ENCODE data around the gene MTUS2.

MTUS2 gene

GRCh38 chr13:29255567-29255966 is 435.4 kb downstream of the MTUS2 start:
- DNase-seq = no peak

DNA sequence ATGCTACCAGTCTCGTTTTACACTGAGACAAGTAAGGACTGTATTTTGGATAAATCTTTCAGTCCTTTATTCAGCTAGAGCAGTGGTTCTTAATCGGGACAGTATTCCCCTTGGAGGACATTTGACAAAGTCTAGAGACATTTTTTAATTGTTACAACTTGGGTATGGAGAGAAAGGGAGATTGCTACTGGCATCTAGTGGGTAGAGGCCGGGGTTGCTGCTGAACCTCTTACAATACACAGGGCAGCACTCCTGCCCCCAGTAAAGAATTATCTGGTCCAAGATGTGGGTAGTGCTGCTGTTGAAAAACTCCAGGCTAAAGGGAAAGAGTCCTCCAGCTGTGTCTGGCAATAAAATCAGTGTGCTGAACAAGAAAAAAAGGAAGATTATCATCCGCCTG is 440.5 kb downstream of the MTUS2 start:
- DNase-seq = no peak

GRCh38 chr13:29266261-29266660 is 446.1 kb downstream of the MTUS2 start:
- no peak for DNase-seq

DNA sequence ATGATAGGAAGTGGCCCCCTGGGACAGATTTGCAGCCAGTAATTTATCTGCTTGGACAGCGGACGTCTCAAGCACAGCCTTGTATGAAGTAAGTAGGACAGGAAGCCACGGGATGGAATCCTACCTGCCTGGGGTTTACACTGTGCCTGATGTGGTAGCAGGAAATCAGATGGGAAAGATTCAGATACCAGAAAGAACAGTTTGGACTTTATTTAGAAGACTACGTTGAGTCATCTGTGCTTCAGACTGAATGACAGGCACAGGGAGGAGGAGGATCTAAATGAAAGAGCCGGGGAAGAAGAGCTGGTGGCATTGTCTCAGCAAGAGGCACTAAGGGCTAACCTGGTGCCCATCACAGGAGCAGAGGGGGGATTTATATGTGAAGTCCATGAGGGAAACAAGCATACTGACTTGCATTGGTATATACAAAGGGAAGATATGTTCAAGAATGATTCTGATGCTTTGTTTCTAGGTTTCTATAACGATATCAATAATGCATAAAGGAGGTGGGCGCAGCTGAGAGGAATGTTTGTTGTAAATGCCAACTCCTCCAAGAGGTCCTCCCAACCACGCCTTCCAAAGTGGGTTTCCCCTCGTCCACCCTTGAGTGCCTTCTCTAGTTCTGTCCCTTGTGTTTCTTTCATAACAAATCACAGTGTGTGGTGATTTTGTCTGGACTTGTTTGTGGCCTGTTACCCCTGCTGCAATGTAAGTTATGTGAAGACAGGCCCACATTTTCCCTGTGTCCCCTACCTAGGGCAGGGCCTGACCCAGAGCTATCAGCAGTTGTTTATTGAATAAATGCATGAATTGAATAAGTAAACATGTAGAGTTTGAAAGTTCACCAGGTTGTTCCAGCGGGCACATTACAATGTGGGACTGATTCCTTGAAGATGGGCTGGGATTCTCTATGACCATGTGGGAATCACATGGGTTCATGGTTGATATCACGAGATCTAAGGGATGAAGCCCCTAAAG is 446.9 kb downstream of the MTUS2 start:
- DNase-seq = no peak

DNA sequence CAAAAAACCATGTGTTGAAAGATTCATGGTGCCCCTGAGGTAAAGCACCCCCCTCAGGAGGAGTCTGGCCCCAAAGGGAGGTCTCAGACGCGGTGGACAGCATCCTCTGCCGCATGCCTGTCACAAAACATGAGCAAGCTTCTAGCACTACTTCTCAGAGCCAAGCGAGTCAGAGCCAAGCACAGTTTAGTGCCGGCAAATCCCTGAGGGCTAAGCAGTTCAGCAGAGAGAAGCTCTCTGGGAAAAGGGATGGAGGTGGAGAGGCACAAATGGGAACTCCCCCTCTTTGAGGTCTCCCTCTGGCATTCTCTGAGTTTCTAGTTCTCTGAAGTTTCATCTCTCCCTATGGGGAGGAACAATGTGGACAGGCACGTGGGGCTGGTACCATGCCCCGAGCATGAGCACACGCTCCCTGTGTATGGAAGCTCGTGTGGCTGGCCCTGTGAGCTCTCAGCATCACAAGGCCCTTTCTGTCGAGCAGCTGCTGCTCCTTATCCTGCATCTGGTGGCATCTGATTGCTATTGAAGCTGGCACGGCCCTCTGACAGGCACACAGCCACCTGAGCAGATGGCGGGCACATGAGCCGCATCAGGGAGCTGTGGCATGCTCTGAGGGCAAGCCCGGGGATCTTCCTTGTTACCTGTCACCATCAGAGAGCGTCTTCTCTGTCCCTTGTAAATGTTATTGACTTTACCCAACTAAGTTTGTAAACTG is 450.3 kb downstream of the MTUS2 start:
- no peak for DNase-seq

DNA sequence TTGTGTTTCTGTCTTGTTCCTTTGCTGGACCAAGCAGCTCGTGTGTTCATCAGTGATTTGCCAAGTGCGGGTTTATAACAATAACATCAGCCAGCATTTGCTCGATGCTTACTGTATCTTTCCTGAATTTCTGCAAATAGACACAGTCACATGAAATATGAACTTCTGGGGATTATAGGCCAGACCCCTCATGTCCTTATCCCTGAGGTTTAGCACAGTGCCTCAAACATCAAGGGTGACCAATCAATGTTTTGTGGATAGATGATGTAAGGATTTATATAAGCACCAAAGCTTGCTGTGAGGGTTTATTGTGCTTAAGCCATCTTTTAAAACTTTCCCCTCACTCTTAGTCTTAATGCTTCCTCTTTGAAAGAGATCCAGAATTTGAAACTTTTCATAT is 451.5 kb downstream of the MTUS2 start:
- no peak for DNase-seq

GRCh38 chr13:29279356-29280254 is 459.5 kb downstream of the MTUS2 start:
- no peak for DNase-seq

GRCh38 chr13:29281932-29282495 is 461.9 kb downstream of the MTUS2 start:
- no peak for DNase-seq

- DNase-seq = no peak
Measured at GRCh38 chr13:29284726-29285125, 464.6 kb downstream of the MTUS2 start.

- DNase-seq = no peak
Measured at GRCh38 chr13:29287237-29287636, 467.1 kb downstream of the MTUS2 start.

DNA sequence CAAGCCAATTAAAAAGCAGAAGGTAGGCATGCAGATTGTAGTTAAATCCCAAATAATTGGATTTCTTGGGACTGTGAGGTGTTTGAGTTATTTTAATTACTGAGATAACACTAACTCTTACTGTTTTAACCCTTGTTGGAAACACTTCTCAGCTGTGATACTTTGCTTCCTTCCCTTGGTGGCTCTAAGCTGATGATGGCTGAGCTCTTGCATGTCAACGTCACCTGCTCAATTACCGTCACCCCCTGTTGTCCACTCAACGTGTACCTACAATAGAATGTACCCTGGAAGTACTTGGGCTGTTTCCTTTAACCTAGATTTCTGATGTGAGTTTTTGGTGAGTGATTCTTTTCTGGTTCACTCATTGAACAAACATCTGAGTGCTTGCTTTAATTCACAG is 471.9 kb downstream of the MTUS2 start:
- no peak for DNase-seq

GRCh38 chr13:29294821-29295220 is 474.7 kb downstream of the MTUS2 start:
- no peak for DNase-seq

GRCh38 chr13:29301027-29301426 is 480.9 kb downstream of the MTUS2 start:
- no peak for DNase-seq

DNA sequence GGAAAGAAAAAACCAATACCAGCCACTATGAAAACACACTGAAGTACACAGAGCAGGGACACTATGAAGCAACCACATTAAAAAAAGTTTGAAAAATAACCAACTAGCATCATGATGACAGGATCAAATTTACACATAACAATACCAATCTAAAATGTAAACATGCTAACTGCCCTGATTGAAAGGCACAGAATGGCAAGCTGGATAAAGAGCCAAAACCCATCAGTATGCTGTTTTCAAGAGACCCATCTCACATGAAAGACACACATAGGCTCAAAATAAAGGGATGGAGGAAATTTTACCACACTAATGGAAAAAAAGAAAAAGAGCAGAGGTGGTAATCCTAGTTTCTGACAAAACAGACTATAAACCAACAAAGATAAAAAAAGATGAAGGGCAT is 484.0 kb downstream of the MTUS2 start:
- no peak for DNase-seq

- DNase-seq = no peak
Measured at GRCh38 chr13:29310806-29311205, 490.7 kb downstream of the MTUS2 start.

- DNase-seq = no peak
Measured at GRCh38 chr13:29315847-29316246, 495.7 kb downstream of the MTUS2 start.

GRCh38 chr13:29317828-29318227 is 497.7 kb downstream of the MTUS2 start:
- no peak for DNase-seq

GRCh38 chr13:29318741-29319140 is 498.6 kb downstream of the MTUS2 start:
- no peak for DNase-seq

DNA sequence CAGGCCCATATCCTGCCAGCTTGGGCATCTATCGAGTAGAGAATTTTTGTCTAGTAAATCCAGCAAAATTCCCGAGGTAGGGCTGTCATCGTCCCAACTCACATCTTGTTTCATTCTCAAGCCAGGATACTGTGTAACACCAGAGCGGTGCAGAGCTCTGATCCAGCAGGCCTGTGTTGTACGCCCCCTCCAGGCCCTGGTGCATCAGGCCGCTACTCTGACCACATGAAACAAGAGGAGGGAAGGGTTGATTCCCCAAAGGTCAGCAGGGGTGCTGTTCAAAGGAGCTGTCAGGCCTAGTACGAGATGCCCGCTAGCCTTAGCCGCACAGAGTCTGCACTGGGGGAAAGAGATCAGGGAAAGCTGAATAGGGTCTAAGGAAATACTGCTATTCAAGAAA is 499.3 kb downstream of the MTUS2 start:
- DNase-seq = no peak

- no peak for DNase-seq
Measured at GRCh38 chr13:29323954-29324353, 503.8 kb downstream of the MTUS2 start.

DNA sequence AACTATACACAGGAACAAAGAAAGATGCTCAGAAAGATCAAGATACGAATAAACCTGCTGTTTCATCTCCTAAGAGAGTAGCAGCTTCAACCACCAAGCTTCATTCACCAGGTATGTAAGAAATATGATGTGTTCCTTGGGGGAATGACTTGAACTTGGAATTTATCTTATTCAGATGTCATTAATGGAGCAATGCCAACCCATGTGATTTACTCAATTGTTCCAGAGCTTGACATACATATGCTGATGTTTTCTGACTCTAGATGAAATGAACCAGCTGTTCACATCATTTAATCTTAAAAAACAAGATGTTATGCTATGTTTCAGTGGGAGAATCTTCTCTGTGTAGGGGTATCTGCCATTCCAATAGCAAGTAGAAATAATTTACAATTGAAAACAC is 504.5 kb downstream of the MTUS2 start:
- no peak for DNase-seq

GRCh38 chr13:29328501-29328900 is 508.4 kb downstream of the MTUS2 start:
- no peak for DNase-seq

DNA sequence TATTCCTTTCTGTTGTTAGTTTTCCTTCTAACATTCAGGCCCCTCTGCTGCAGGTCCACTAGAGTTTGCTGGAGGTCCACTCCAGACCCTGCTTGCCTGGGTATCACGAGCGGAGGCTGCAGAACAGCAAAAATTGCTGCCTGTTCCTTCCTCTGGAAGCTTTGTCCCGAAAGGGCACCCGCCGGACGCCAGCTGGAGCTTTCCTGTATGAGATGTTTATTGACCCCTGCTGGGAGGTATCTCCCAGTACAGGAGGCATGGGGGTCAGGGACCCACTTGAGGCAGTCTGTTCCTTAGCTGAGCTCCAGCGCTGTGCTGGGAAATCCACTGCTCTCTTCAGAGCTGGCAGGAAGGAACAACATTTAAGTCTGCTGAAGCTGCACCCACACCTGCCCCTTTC is 516.2 kb downstream of the MTUS2 start:
- no peak for DNase-seq

Data from GF-D8 (cell line).